Measurements from ENCODE around the gene R3HDML.

Gene R3HDML

GRCh38 chr20:44364780-44365179, 27.9 kb downstream of the R3HDML start:
- Histone ChIP-seq H3K36me3 (replicated peaks in 1 of 2; ENCODE audit: control insufficient read depth in 2 of 2, insufficient read depth in 2 of 2, low read length in 2 of 2) (no peaks in the 10 kb centered on the region), H2BK5ac (ENCODE audit: low read length) (no peak overlapping the region), H3K4ac (ENCODE audit: low read length) (no peak overlapping the region), H2BK12ac (ENCODE audit: low read length) (no peak overlapping the region), H3K14ac (ENCODE audit: low read length) (no peak overlapping the region), H3K4me2 (ENCODE audit: insufficient read depth, low read length, poor library complexity, severe bottlenecking) (no peak overlapping the region), H2BK15ac (ENCODE audit: low read length) (no peak overlapping the region), H2BK120ac (ENCODE audit: low read depth, low read length) (no peak overlapping the region), H3K79me1 (ENCODE audit: low read depth, low read length) (no peaks in the 10 kb centered on the region), H4K91ac (ENCODE audit: low read depth, low read length, poor library complexity) (no peak overlapping the region), H2AK5ac (ENCODE audit: low read depth, low read length) (no peak overlapping the region), H3K27ac (replicated peaks; ENCODE audit: low read length) (no peak overlapping the region), H2AFZ (ENCODE audit: low read length) (no peak overlapping the region), H3K18ac (ENCODE audit: low read length) (no peak overlapping the region), H3K4me1 (ENCODE audit: control insufficient read depth in 2 of 2, insufficient read depth in 1 of 2, low read depth in 1 of 2, low read length in 2 of 2) (no peaks in the 10 kb centered on the region), H4K8ac (ENCODE audit: low read depth, low read length) (no peak overlapping the region), H3K4me3 (ENCODE audit: low read length in 2 of 2) (no peak overlapping the region), H3K9ac (ENCODE audit: low read depth, low read length, poor library complexity) (no peak overlapping the region), H3K23ac (ENCODE audit: low read depth, low read length, poor library complexity) (no peak overlapping the region), H3K27me3 (ENCODE audit: control insufficient read depth in 3 of 3, insufficient read depth in 3 of 3, low read depth in 1 of 3, low read length in 3 of 3) (peaks cover 0 to 10% (median 0%) of the 10 kb centered on the region in 3 experiments), H3K9me3 (replicated peaks in 1 of 2; ENCODE audit: control insufficient read depth in 2 of 2, insufficient read depth in 1 of 2, low read depth in 1 of 2, low read length in 2 of 2) (no peaks in the 10 kb centered on the region)
- no peak for DNase-seq (ENCODE audit: low spot score)
- no CpG with 5 or more reads among the region's 6 CpGs for WGBS, 2 donors (ENCODE audit: extremely low coverage in 2 of 2, insufficient read length in 2 of 2, insufficient replicate concordance in 1 of 2)

GRCh38 chr20:44367746-44368145, 30.9 kb downstream of the R3HDML start:
- H3K4me2 ChIP-seq (ENCODE audit: insufficient read depth, low read length, poor library complexity, severe bottlenecking) = no peak overlapping the region
- H2BK5ac ChIP-seq (ENCODE audit: low read length) = no peak overlapping the region
- whole genome bisulfite sequencing, 2 donors (ENCODE audit: extremely low coverage in 2 of 2, insufficient read length in 2 of 2, insufficient replicate concordance in 1 of 2) = no CpG with 5 or more reads among the region's 6 CpGs

GRCh38 chr20:44370639-44371218, 33.9 kb downstream of the R3HDML start:
- DNase-seq (ENCODE audit: low spot score) = no peak
- no peaks in the 10 kb centered on the region for H3K36me3 ChIP-seq (replicated peaks in 1 of 2; ENCODE audit: control insufficient read depth in 2 of 2, insufficient read depth in 2 of 2, low read length in 2 of 2)
- no peak overlapping the region for H4K91ac ChIP-seq (ENCODE audit: low read depth, low read length, poor library complexity)
- H3K4ac ChIP-seq (ENCODE audit: low read length) = no peak overlapping the region
- peak overlapping the region; percentile 85 for H3K18ac ChIP-seq (ENCODE audit: low read length)
- peak overlapping the region; percentile 52 for H3K23ac ChIP-seq (ENCODE audit: low read depth, low read length, poor library complexity)
- H2AFZ ChIP-seq (ENCODE audit: low read length) = peak overlapping the region; percentile 71
- no CpG with 5 or more reads among the region's 9 CpGs for WGBS, 2 donors (ENCODE audit: extremely low coverage in 2 of 2, insufficient read length in 2 of 2, insufficient replicate concordance in 1 of 2)
- H3K9me3 ChIP-seq (replicated peaks in 1 of 2; ENCODE audit: control insufficient read depth in 2 of 2, insufficient read depth in 1 of 2, low read depth in 1 of 2, low read length in 2 of 2) = no peaks in the 10 kb centered on the region
- peak overlapping the region; percentile 75 for H2AK5ac ChIP-seq (ENCODE audit: low read depth, low read length)
- no peak overlapping the region for H2BK120ac ChIP-seq (ENCODE audit: low read depth, low read length)
- peak overlapping the region; percentile 75 for H3K14ac ChIP-seq (ENCODE audit: low read length)
- H3K4me3 ChIP-seq (ENCODE audit: low read length in 2 of 2) = no peak overlapping the region
- no peak overlapping the region for H4K8ac ChIP-seq (ENCODE audit: low read depth, low read length)
- no peak overlapping the region for H2BK5ac ChIP-seq (ENCODE audit: low read length)
- no peak overlapping the region for H3K4me2 ChIP-seq (ENCODE audit: insufficient read depth, low read length, poor library complexity, severe bottlenecking)
- H3K27ac ChIP-seq (replicated peaks; ENCODE audit: low read length) = no peak overlapping the region
- peaks cover 0 to 2% of the 10 kb centered on the region in 2 donors for H3K4me1 ChIP-seq (ENCODE audit: control insufficient read depth in 2 of 2, insufficient read depth in 1 of 2, low read depth in 1 of 2, low read length in 2 of 2)
- H2BK12ac ChIP-seq (ENCODE audit: low read length) = no peak overlapping the region
- peak overlapping the region; percentile 58 for H2BK15ac ChIP-seq (ENCODE audit: low read length)
- no peaks in the 10 kb centered on the region for H3K79me1 ChIP-seq (ENCODE audit: low read depth, low read length)
- no peaks in the 10 kb centered on the region for H3K27me3 ChIP-seq (ENCODE audit: control insufficient read depth in 3 of 3, insufficient read depth in 3 of 3, low read depth in 1 of 3, low read length in 3 of 3)
- no peak overlapping the region for H3K9ac ChIP-seq (ENCODE audit: low read depth, low read length, poor library complexity)

More at GRCh38 chr20:44367746-44368145, 30.9 kb downstream of the R3HDML start:
- Histone ChIP-seq H3K4me1 (ENCODE audit: control insufficient read depth in 2 of 2, insufficient read depth in 1 of 2, low read depth in 1 of 2, low read length in 2 of 2) (peaks cover 0 to 2% of the 10 kb centered on the region in 2 donors), H4K91ac (ENCODE audit: low read depth, low read length, poor library complexity) (no peak overlapping the region), H2BK12ac (ENCODE audit: low read length) (no peak overlapping the region), H3K14ac (ENCODE audit: low read length) (no peak overlapping the region), H3K4me3 (ENCODE audit: low read length in 2 of 2) (no peak overlapping the region), H3K18ac (ENCODE audit: low read length) (no peak overlapping the region), H3K27ac (replicated peaks; ENCODE audit: low read length) (no peak overlapping the region), H2BK15ac (ENCODE audit: low read length) (no peak overlapping the region), H3K79me1 (ENCODE audit: low read depth, low read length) (no peaks in the 10 kb centered on the region), H2BK120ac (ENCODE audit: low read depth, low read length) (no peak overlapping the region), H3K9ac (ENCODE audit: low read depth, low read length, poor library complexity) (no peak overlapping the region), H3K23ac (ENCODE audit: low read depth, low read length, poor library complexity) (no peak overlapping the region), H4K8ac (ENCODE audit: low read depth, low read length) (no peak overlapping the region), H3K4ac (ENCODE audit: low read length) (no peak overlapping the region), H2AFZ (ENCODE audit: low read length) (no peak overlapping the region), H3K27me3 (ENCODE audit: control insufficient read depth in 3 of 3, insufficient read depth in 3 of 3, low read depth in 1 of 3, low read length in 3 of 3) (no peaks in the 10 kb centered on the region), H2AK5ac (ENCODE audit: low read depth, low read length) (no peak overlapping the region), H3K9me3 (replicated peaks in 1 of 2; ENCODE audit: control insufficient read depth in 2 of 2, insufficient read depth in 1 of 2, low read depth in 1 of 2, low read length in 2 of 2) (no peaks in the 10 kb centered on the region), H3K36me3 (replicated peaks in 1 of 2; ENCODE audit: control insufficient read depth in 2 of 2, insufficient read depth in 2 of 2, low read length in 2 of 2) (no peaks in the 10 kb centered on the region)
- no peak for DNase-seq (ENCODE audit: low spot score)

GRCh38 chr20:44382641-44383040, 45.8 kb downstream of the R3HDML start:
- Histone ChIP-seq H3K9ac (ENCODE audit: low read depth, low read length, poor library complexity) (no peak overlapping the region), H3K23ac (ENCODE audit: low read depth, low read length, poor library complexity) (no peak overlapping the region), H3K18ac (ENCODE audit: low read length) (no peak overlapping the region), H4K91ac (ENCODE audit: low read depth, low read length, poor library complexity) (no peak overlapping the region), H3K27ac (replicated peaks; ENCODE audit: low read length) (no peak overlapping the region), H3K4ac (ENCODE audit: low read length) (no peak overlapping the region), H4K8ac (ENCODE audit: low read depth, low read length) (no peak overlapping the region), H3K79me1 (ENCODE audit: low read depth, low read length) (no peaks in the 10 kb centered on the region), H2AK5ac (ENCODE audit: low read depth, low read length) (no peak overlapping the region), H3K9me3 (replicated peaks in 1 of 2; ENCODE audit: control insufficient read depth in 2 of 2, insufficient read depth in 1 of 2, low read depth in 1 of 2, low read length in 2 of 2) (no peaks in the 10 kb centered on the region), H2BK12ac (ENCODE audit: low read length) (no peak overlapping the region), H3K36me3 (replicated peaks in 1 of 2; ENCODE audit: control insufficient read depth in 2 of 2, insufficient read depth in 2 of 2, low read length in 2 of 2) (no peaks in the 10 kb centered on the region), H3K4me3 (ENCODE audit: low read length in 2 of 2) (no peak overlapping the region), H3K4me1 (ENCODE audit: control insufficient read depth in 2 of 2, insufficient read depth in 1 of 2, low read depth in 1 of 2, low read length in 2 of 2) (no peaks in the 10 kb centered on the region), H3K27me3 (ENCODE audit: control insufficient read depth in 3 of 3, insufficient read depth in 3 of 3, low read depth in 1 of 3, low read length in 3 of 3) (no peaks in the 10 kb centered on the region), H2AFZ (ENCODE audit: low read length) (no peak overlapping the region), H2BK5ac (ENCODE audit: low read length) (no peak overlapping the region), H2BK120ac (ENCODE audit: low read depth, low read length) (no peak overlapping the region), H2BK15ac (ENCODE audit: low read length) (no peak overlapping the region), H3K4me2 (ENCODE audit: insufficient read depth, low read length, poor library complexity, severe bottlenecking) (no peak overlapping the region), H3K14ac (ENCODE audit: low read length) (no peak overlapping the region)
- no peak for DNase-seq (ENCODE audit: low spot score)
- no CpG with 5 or more reads among the region's 2 CpGs for WGBS, 2 donors (ENCODE audit: extremely low coverage in 2 of 2, insufficient read length in 2 of 2, insufficient replicate concordance in 1 of 2)

Data from neuronal stem cell (in vitro differentiated cells).